Brain pericyte (primary cell): ENCODE data around the gene MYBL2.

Source experiments
- DNase-seq: peaks from one replicate; pipeline ENCODE4 v3.0.0-alpha.2; 2012; ENCODE audit warnings: low read depth, low spot score

Gene MYBL2

GRCh38 chr20:43681991-43682410 lies 15.1 kb downstream of the MYBL2 start:
- no peak for DNase-seq

GRCh38 chr20:43682446-43682845 lies 15.5 kb downstream of the MYBL2 start:
- DNase-seq: no peak

GRCh38 chr20:43686820-43687219 lies 19.9 kb downstream of the MYBL2 start:
- DNase-seq: no peak

GRCh38 chr20:43689165-43689564 lies 22.3 kb downstream of the MYBL2 start:
- no peak for DNase-seq

GRCh38 chr20:43690943-43691598 lies 24.2 kb downstream of the MYBL2 start:
- DNase-seq: no peak

- DNase-seq: no peak
Observed at GRCh38 chr20:43691928-43692524, 25.1 kb downstream of the MYBL2 start.

- DNase-seq: no peak
Observed at GRCh38 chr20:43694763-43695162, 27.8 kb downstream of the MYBL2 start.

- no peak for DNase-seq
Observed at GRCh38 chr20:43695571-43695970, 28.7 kb downstream of the MYBL2 start.

- no peak for DNase-seq
Observed at GRCh38 chr20:43699941-43700565, 33.1 kb downstream of the MYBL2 start.

- DNase-seq: no peak
Observed at GRCh38 chr20:43700627-43701026, 33.7 kb downstream of the MYBL2 start.

GRCh38 chr20:43702502-43702901 lies 35.6 kb downstream of the MYBL2 start:
- DNase-seq: no peak

GRCh38 chr20:43710370-43711044 lies 43.6 kb downstream of the MYBL2 start:
- no peak for DNase-seq

- no peak for DNase-seq
Observed at GRCh38 chr20:43711098-43711654, 44.3 kb downstream of the MYBL2 start.

GRCh38 chr20:43715044-43715443 lies 48.1 kb downstream of the MYBL2 start:
- DNase-seq: no peak

GRCh38 chr20:43715511-43715910 lies 48.6 kb downstream of the MYBL2 start:
- DNase-seq: no peak

- DNase-seq: no peak
Observed at GRCh38 chr20:43716123-43716522, 49.2 kb downstream of the MYBL2 start.

- DNase-seq: no peak
Observed at GRCh38 chr20:43716757-43717615, 50.1 kb downstream of the MYBL2 start.

GRCh38 chr20:43717616-43717995 lies 50.7 kb downstream of the MYBL2 start:
- no peak for DNase-seq

GRCh38 chr20:43720007-43720406 lies 53.1 kb downstream of the MYBL2 start:
- no peak for DNase-seq

- DNase-seq: no peak
Observed at GRCh38 chr20:43721097-43721428, 54.1 kb downstream of the MYBL2 start.

GRCh38 chr20:43721429-43722152 lies 54.7 kb downstream of the MYBL2 start:
- no peak for DNase-seq
